Brain microvascular endothelial cell (primary cell): ENCODE measurements around the gene ARL4C.

Source experiments
- DNase-seq: peaks from one replicate; pipeline ENCODE4 v3.0.0-alpha.2; 2020
- H3K27ac ChIP-seq: fragments of 250-450 bp; sonication (Bioruptor Pico); 2 replicates; pipeline ENCODE4 v1.5.1; 2020; ENCODE audit warnings: mild to moderate bottlenecking, moderate library complexity
- H3K27me3 ChIP-seq: fragments of 250-450 bp; sonication (Bioruptor Pico); replicated peaks from 2 replicates; pipeline ENCODE4 v1.5.1; 2020; ENCODE audit warnings: mild to moderate bottlenecking
- H3K36me3 ChIP-seq: fragments of 250-450 bp; sonication (Bioruptor Pico); replicated peaks from 2 replicates; pipeline ENCODE4 v1.5.1; 2020; ENCODE audit warnings: mild to moderate bottlenecking
- H3K4me3 ChIP-seq: 2 replicates; pipeline ENCODE4 v1.5.1; 2011; ENCODE audit warnings: low read depth, mild to moderate bottlenecking, control low read depth, low read length, moderate library complexity
- CTCF ChIP-seq: IDR thresholded peaks from 2 replicates; pipeline ENCODE4 v1.5.1; 2011; ENCODE audit warnings: low read depth, mild to moderate bottlenecking, moderate library complexity, low read length, control low read depth, inconsistent platforms; ENCODE audit errors: missing control alignments
- in situ Hi-C: cut with HindIII; loops from 2 replicates; pipeline ENCODE4 v1.10.0; 2017; ENCODE audit warnings: low sequenced_read_pairs, low pct_ligation_motif_present

ARL4C gene

GRCh38 chr2:234502919-234503285, 6.0 kb upstream of the ARL4C start:
- Histone ChIP-seq H3K27ac (peak overlapping the region; percentile 47), H3K36me3 (no peaks in the 10 kb centered on the region), H3K4me3 (no peak overlapping the region), H3K27me3 (no peaks in the 10 kb centered on the region)
- peak; percentile 58 for DNase-seq
- no peak for TF ChIP-seq CTCF
- in situ Hi-C loops, result loop anchor here (25.0 kb wide), 1 partner anchor 366 kb away; no protein-coding TSS in a partner anchor

- H3K27me3 ChIP-seq, result no peaks in the 10 kb centered on the region
- TF ChIP-seq CTCF, result no peak
- DNase-seq, result peak; percentile 79
- no peak overlapping the region for H3K4me3 ChIP-seq
- in situ Hi-C loops, result loop anchor here (25.0 kb wide), 1 partner anchor 365 kb away; no protein-coding TSS in a partner anchor
- no peaks in the 10 kb centered on the region for H3K36me3 ChIP-seq
- peak overlapping the region; percentile 47 for H3K27ac ChIP-seq
These were observed 5.5 kb upstream of the ARL4C start for GRCh38 chr2:234502285-234502918.

GRCh38 chr2:234500394-234501006, 3.6 kb upstream of the ARL4C start:
- in situ Hi-C loops, result loop anchor here (25.0 kb wide), 1 partner anchor 363 kb away; no protein-coding TSS in a partner anchor
- peak; percentile 72 for DNase-seq
- Histone ChIP-seq H3K27ac (no peak overlapping the region), H3K4me3 (no peak overlapping the region), H3K27me3 (no peaks in the 10 kb centered on the region), H3K36me3 (no peaks in the 10 kb centered on the region)
- peak; percentile 67 for TF ChIP-seq CTCF

- Histone ChIP-seq H3K27ac (peak overlapping the region; percentile 31), H3K27me3 (no peaks in the 10 kb centered on the region), H3K4me3 (peak overlapping the region; percentile 49), H3K36me3 (no peaks in the 10 kb centered on the region)
- no peak for TF ChIP-seq CTCF
- DNase-seq, result no peak
- in situ Hi-C loops, result no loop called here
These were observed 834 bp upstream of the ARL4C start for GRCh38 chr2:234497594-234498235.

- no peak for TF ChIP-seq CTCF
- Histone ChIP-seq H3K27me3 (no peaks in the 10 kb centered on the region), H3K36me3 (no peaks in the 10 kb centered on the region), H3K27ac (peak overlapping the region; percentile 87), H3K4me3 (peak overlapping the region; percentile 99)
- in situ Hi-C loops, result no loop called here
- DNase-seq, result peak; percentile 12
These were observed 636 bp downstream of the ARL4C start for GRCh38 chr2:234496055-234496834.
